A549 (cell line): ENCODE measurements around the gene BAG5. TPM values are rescaled to one million over a fixed set of nuclear protein-coding genes. Genes with fewer than 3 reads are reported as not detected.
A peak's percentile ranks its signal among the peaks of the same experiment; 100 is the strongest.
"Not testable (repeated sequence)": the region's sequence is repeated elsewhere in the genome, so short reads cannot be mapped to it uniquely, and the experiment has no call there.

Experiments
- ATAC-seq, 2 experiments: fragments of 200-7000 bp in 1 of 2; fragments of >200 bp in 1 of 2; cut with Nextera tagmentation in 1 of 2; cut with Tn5 transposase in 1 of 2; 3 replicates each; pipeline versions ENCODE4 v1.8.0 to v1.9.1; 2018 to 2020; ENCODE audit warnings: mild to moderate bottlenecking in 1 of 2, moderate library complexity in 1 of 2
- CTCF ChIA-PET: fragments of 300-600 bp; sonication (Branson Sonifier 250); formaldehyde crosslinking; extraction: SDS; loops from one replicate; lab custom pipeline; 2021; ENCODE audit warnings: antibody characterized with exemption, inconsistent platforms; lab: Yijun Ruan, JAX
- POLR2A ChIA-PET: fragments of 350-600 bp; formaldehyde crosslinking; extraction: SDS; loops from one replicate; lab custom pipeline; 2021; ENCODE audit warnings: antibody characterized with exemption, inconsistent platforms; lab: Yijun Ruan, JAX
- DNase-seq, 2 experiments: peaks; one replicate each; pipeline versions ENCODE4 v3.0.0 to v3.0.0-alpha.2; 2011 to 2016; ENCODE audit warnings: low read depth in 1 of 2, low spot score in 1 of 2
- FAIRE-seq: peaks from 2 replicates; lab custom pipeline; 2011; peaks lifted over from hg19 to GRCh38; lab: Jason Lieb, UNC
- H3K27ac ChIP-seq, 2 experiments: fragments of >200 bp; sonication (Bioruptor Twin); formaldehyde crosslinking; 3 replicates each; pipeline ENCODE4 v1.5.1; 2016 to 2017
- H3K4me1 ChIP-seq: fragments of >200 bp; sonication (Bioruptor Twin); formaldehyde crosslinking; 3 replicates; pipeline ENCODE4 v1.6.1; 2016
- H3K4me2 ChIP-seq: fragments of >200 bp; sonication (Bioruptor Twin); formaldehyde crosslinking; 3 replicates; pipeline ENCODE4 v1.6.1; 2016
- H3K4me3 ChIP-seq: fragments of >200 bp; sonication (Bioruptor Twin); formaldehyde crosslinking; 3 replicates; pipeline ENCODE4 v1.5.1; 2016
- H3K9me3 ChIP-seq: fragments of >200 bp; sonication (Bioruptor Twin); formaldehyde crosslinking; 3 replicates; pipeline ENCODE4 v1.6.1; 2016
- ATOH8 ChIP-seq: fragments of 250-450 bp; sonication (Bioruptor Pico); IDR thresholded peaks from 2 replicates; pipeline ENCODE4 v1.5.0; 2020; ENCODE audit warnings: low read depth, mild to moderate bottlenecking, moderate library complexity
- BCL3 ChIP-seq: fragments of >200 bp; sonication (Bioruptor Twin); formaldehyde crosslinking; IDR thresholded peaks from 3 replicates; pipeline ENCODE4 v1.6.1; 2016
- ESRRA ChIP-seq: fragments of 150-350 bp; IDR thresholded peaks from 2 replicates; pipeline ENCODE4 v1.6.1; 2014; ENCODE audit warnings: mild to moderate bottlenecking, low read length, borderline replicate concordance
- HDAC2 ChIP-seq: fragments of 200-600 bp; sonication (generic); IDR thresholded peaks from 2 replicates; pipeline ENCODE4 v1.6.1; 2016
- HOXB13 ChIP-seq: fragments of 250-450 bp; sonication (Bioruptor Pico); IDR thresholded peaks from 2 replicates; pipeline ENCODE4 v1.5.0; 2020; ENCODE audit warnings: low read depth, mild to moderate bottlenecking, moderate library complexity
- KDM5A ChIP-seq: fragments of 200-600 bp; sonication (generic); IDR thresholded peaks from 2 replicates; pipeline ENCODE4 v1.6.1; 2016; ENCODE audit warnings: antibody characterized with exemption, mild to moderate bottlenecking
- MAX ChIP-seq: IDR thresholded peaks from 2 replicates; pipeline ENCODE4 v1.6.1; 2012
- MAZ ChIP-seq: fragments of 150-350 bp; IDR thresholded peaks from 2 replicates; pipeline ENCODE4 v1.6.1; 2014; ENCODE audit warnings: antibody characterized with exemption, low read depth, low read length, borderline replicate concordance
- NPAS2 ChIP-seq: fragments of 250-450 bp; sonication (Bioruptor Pico); IDR thresholded peaks from 2 replicates; pipeline ENCODE4 v1.8.0; 2022; ENCODE audit warnings: mild to moderate bottlenecking, moderate library complexity, borderline replicate concordance
- NR3C1 ChIP-seq: fragments of >200 bp; sonication (Bioruptor Twin); formaldehyde crosslinking; IDR thresholded peaks from 3 replicates; pipeline ENCODE4 v1.6.1; 2017
- POLR2AphosphoS2 ChIP-seq: conservative IDR thresholded peaks from 2 replicates; pipeline ENCODE4 v1.6.1; 2012; ENCODE audit warnings: low read length, improper control_type of control experiment, inconsistent platforms
- REST ChIP-seq: fragments of 200-600 bp; sonication (generic); IDR thresholded peaks from 2 replicates; pipeline ENCODE4 v1.6.1; 2016; ENCODE audit warnings: antibody characterized with exemption, mild to moderate bottlenecking, moderate library complexity
- ZC3H11A ChIP-seq: fragments of 450-650 bp; IDR thresholded peaks from 2 replicates; pipeline ENCODE4 v1.6.1; 2014; ENCODE audit warnings: antibody characterized with exemption, mild to moderate bottlenecking
- ZSCAN20 ChIP-seq: fragments of 250-450 bp; sonication (Bioruptor Pico); IDR thresholded peaks from 2 replicates; pipeline ENCODE4 v1.8.0; 2022; ENCODE audit warnings: mild to moderate bottlenecking, moderate library complexity
- WGBS: methylation state at CpG from one replicate; pipeline ENCODE4 v1.1.6; 2017; ENCODE audit errors: missing lambda C conversion rate; 5-methylcytosine and 5-hydroxymethylcytosine counted together
- polyA plus RNA-seq, 4 experiments: library from polyadenylated mRNA; depleted of rRNA in 3 of 4; stranded (reverse); fragments of >200 nt; fragmentation: RNase III in 1 of 4; extraction: RNeasy Plus Mini Kit Qiagen cat#74134 plus additional on column Dnase treatment in 1 of 4; gene quantifications; 2 replicates in 3 of 4; 3 replicates in 1 of 4; pipeline ENCODE4 v1.2.3, GENCODE V29; 2011 to 2017

The BAG5 gene
- polyA plus RNA-seq, 2 of the 4 experiments (the other 2 are of a cell fraction) = 20.8 to 24.8 TPM

GRCh38 chr14:103526247-103526913, 36.1 kb downstream of the BAG5 start:
- Histone ChIP-seq H3K4me1 (peaks cover 63% of the 10 kb centered on the region), H3K4me2 (peak overlapping the region; percentile 56; the same call in 1 of the 3 replicates), H3K4me3 (no peak overlapping the region), H3K9me3 (no peaks in the 10 kb centered on the region), H3K27ac (peak overlapping the region; percentile 69 to 94; a peak in 4 of 6 replicates)
- ChIA-PET POLR2A (no interaction called here), CTCF (interaction anchor here (0.6 to 28.8 kb wide), 4 partner anchors 7 to 36 kb away, joined by 3 to 489 read pairs (median 98); partner anchors contain the start of gene CKB)
- 75% methylated on average over 5 of the region's 8 CpGs for WGBS
- DNase-seq (no peak), ATAC-seq (peak in 1 of 2 experiments; percentile 4; a peak in 1 of 6 replicates), FAIRE-seq (no peak)
- TF ChIP-seq KDM5A (no peak), MAZ (no peak), POLR2AphosphoS2 (no peak), NPAS2 (CRISPR knock-in tag) (no peak), REST (no peak), NR3C1 (no peak), ESRRA (no peak), BCL3 (no peak), ZSCAN20 (CRISPR knock-in tag) (no peak), ZC3H11A (no peak), HDAC2 (no peak)
- TF ChIP-seq, all 56 proteins: peak for 0

GRCh38 chr14:103525430-103526246, 36.8 kb downstream of the BAG5 start:
- H3K9me3 ChIP-seq, CTCF ChIA-PET, ATAC-seq, FAIRE-seq, H3K4me3 ChIP-seq, DNase-seq: not testable (repeated sequence)
- TF ChIP-seq ZSCAN20 (CRISPR knock-in tag) = 0 out of 2 replicates have a peak, but pooled peaks have one; percentile 38
- 0 out of 2 replicates have a peak, but pooled peaks have one; percentile 34 for TF ChIP-seq MAX
- TF ChIP-seq HOXB13 (CRISPR knock-in tag) = peak; percentile 70; the same call in 1 of the 2 replicates
- TF ChIP-seq ATOH8 = 0 out of 2 replicates have a peak, but pooled peaks have one; percentile 33
- peak overlapping the region; percentile 69 to 94; a peak in 5 of 6 replicates for H3K27ac ChIP-seq
- POLR2A ChIA-PET = interaction anchor here (0.6 kb wide), 1 partner anchor 29 kb away, joined by 3 read pairs; no protein-coding TSS in a partner anchor
- H3K4me1 ChIP-seq = peaks cover 60% of the 10 kb centered on the region
- WGBS = 45% methylated on average over 17 of the region's 17 CpGs
- H3K4me2 ChIP-seq = peak overlapping the region; percentile 56
